GM19455 (cell line): ENCODE measurements around the gene CYP19A1.

Experiments
- ATAC-seq: cut with Tn5 transposase; IDR thresholded peaks from one replicate; pipeline ENCODE4 v1.9.1; 2021; ENCODE audit not compliant: unreplicated experiment

Gene CYP19A1

GRCh38 chr15:51363383-51363782, 25.0 kb upstream of the CYP19A1 start:
- ATAC-seq: no peak

- ATAC-seq: no peak
Observed at GRCh38 chr15:51359981-51360380, 21.6 kb upstream of the CYP19A1 start.

- ATAC-seq: no peak
Observed at GRCh38 chr15:51356983-51357382, 18.6 kb upstream of the CYP19A1 start.

GRCh38 chr15:51356147-51356546, 17.8 kb upstream of the CYP19A1 start:
- no peak for ATAC-seq

- ATAC-seq: no peak
Observed at GRCh38 chr15:51355096-51355495, 16.7 kb upstream of the CYP19A1 start.

GRCh38 chr15:51353976-51354375, 15.6 kb upstream of the CYP19A1 start:
- ATAC-seq: no peak

- no peak for ATAC-seq
Observed at GRCh38 chr15:51350723-51351122, 12.3 kb upstream of the CYP19A1 start.

GRCh38 chr15:51349156-51349844, 10.9 kb upstream of the CYP19A1 start:
- no peak for ATAC-seq

- peak; percentile 95 for ATAC-seq
Observed at GRCh38 chr15:51348688-51349087, 10.3 kb upstream of the CYP19A1 start.

GRCh38 chr15:51346136-51346535, 7.7 kb upstream of the CYP19A1 start:
- ATAC-seq: no peak

GRCh38 chr15:51343466-51343865, 5.1 kb upstream of the CYP19A1 start:
- no peak for ATAC-seq

- no peak for ATAC-seq
Observed at GRCh38 chr15:51342227-51342999, 4.0 kb upstream of the CYP19A1 start.

- no peak for ATAC-seq
Observed at GRCh38 chr15:51341366-51342226, 3.2 kb upstream of the CYP19A1 start, which contains the start of gene GLDN. GLDN (plus strand) TSS chr15:51341655; CDS start chr15:51341685, 30 bp downstream.

- no peak for ATAC-seq
Observed at GRCh38 chr15:51335538-51336410, 2.6 kb downstream of the CYP19A1 start.

- ATAC-seq: no peak
Observed at GRCh38 chr15:51335087-51335486, 3.3 kb downstream of the CYP19A1 start.

GRCh38 chr15:51334011-51334451, 4.4 kb downstream of the CYP19A1 start:
- ATAC-seq: no peak

GRCh38 chr15:51333571-51333970, 4.8 kb downstream of the CYP19A1 start:
- no peak for ATAC-seq

- no peak for ATAC-seq
Observed at GRCh38 chr15:51332206-51333147, 5.9 kb downstream of the CYP19A1 start.

- ATAC-seq: no peak
Observed at GRCh38 chr15:51331141-51331540, 7.3 kb downstream of the CYP19A1 start.
